Stimulated activated CD8-positive, alpha-beta memory T cell treated with anti-CD3 and anti-CD28 coated beads, Interleukin-12 subunit alpha, Interleukin-12 subunit beta, amount 100 ng/mL, for 1 hour (primary cell): ENCODE data around the gene LASP1.

Source experiments
- DNase-seq: peaks from one replicate; pipeline ENCODE4 v3.0.0-alpha.2; 2020; ENCODE audit warnings: low read depth

LASP1 gene

DNA sequence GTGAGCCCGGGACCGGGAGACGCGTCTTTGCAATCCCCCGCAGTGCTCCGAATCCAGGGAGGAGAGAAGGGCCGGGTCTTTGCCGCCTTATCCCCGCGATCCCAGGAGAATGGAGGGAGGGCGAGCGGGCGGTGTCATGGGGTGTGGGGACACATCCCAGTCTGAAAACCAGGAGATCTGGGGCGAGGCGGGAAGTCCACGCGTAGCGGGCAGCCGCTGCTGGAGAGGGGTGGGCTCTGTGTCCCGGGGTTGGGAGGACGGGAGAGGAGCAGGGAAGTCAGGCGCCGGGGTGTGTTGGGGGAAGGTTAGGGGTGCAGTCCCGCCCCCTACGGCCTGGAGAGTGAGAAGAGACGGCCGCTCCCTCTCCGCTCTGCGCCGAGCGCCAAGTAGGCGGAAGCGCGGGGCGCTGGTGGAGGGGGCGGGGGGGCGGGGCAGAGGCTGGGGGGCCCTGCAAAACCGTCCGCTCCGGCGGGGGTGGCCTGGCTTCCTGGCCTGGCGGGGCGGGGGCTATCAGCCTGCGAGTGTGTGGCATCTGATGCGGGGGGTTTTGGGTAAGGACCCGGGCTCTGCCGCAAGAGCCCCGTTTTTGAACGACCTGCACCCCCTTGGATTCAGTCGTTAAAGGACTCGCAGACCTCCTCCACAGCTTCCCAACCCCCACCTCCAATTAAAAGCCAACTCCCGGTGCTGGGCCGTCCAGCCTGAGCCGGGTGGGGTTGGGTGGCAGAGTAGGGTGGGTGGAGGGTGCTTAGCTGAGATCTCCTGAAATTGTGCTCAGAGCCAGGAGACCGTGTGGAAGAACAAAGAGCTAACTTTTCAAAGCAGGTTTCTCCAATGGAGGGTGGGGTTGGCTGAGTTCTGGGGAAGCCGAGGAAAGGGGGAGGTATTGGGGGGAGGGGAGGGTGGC is 654 bp downstream of the LASP1 start:
- peak; percentile 54 for DNase-seq

DNA sequence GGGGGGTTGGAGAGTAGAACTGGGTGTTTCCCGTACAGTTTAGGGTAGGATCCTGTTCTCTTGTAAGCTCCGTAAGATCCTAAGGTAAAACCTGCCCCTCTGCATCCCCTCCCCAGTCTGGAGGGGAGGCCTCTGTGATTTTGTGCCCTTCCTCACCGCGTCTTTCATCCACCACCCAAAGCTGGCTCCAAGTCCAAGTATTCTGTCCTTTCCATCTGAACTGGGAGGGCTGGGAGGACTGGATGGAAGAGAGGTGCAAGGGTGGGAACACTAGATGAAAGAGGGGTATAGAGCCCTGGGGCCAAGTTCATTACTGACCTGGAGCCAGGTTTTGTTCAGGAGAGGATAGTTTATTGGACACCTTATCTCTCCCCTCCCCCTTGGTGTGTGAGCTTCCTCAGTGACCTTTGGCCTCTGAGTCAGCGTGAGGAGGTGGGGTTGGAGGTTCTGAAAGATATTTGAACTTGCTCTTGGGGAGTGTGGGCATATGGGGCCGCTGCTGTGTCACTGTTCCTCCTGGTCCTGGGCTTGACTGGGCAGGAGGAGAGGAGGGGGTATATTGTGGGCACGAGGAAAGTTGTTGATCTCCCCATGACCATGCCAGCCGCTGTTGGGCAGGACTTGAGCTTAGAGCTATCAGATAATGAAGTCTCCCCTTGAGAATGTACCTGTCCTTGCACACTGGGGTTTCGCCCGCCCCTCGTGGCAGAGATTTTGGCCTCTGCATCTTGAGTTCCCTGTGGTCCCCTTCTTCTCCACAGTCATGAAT is 1.6 kb downstream of the LASP1 start:
- peak; percentile 58 for DNase-seq

DNA sequence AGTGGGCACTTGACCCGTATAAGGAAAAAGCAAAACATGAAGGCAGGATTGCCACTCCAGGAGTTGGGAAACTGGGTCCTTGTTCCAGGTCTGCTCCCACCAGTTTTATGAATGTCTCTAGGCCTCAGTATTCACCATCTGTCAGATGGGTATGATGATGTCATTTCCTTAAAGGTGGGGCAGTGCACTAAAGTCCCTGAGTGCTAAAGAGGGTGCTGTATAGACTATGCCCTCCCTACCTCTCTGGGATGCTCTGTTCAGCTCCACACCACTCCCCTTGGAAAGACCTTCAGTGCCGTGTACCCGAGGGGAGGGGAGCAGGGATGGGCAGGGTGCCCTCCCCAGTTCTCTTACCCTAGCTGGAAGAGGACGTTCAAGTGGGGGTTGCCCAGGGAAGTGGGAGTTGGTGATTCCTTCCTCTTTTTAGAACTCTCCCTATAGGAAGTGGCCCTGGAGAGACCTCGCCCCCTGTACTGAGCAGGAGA is 2.2 kb downstream of the LASP1 start:
- no peak for DNase-seq

DNA sequence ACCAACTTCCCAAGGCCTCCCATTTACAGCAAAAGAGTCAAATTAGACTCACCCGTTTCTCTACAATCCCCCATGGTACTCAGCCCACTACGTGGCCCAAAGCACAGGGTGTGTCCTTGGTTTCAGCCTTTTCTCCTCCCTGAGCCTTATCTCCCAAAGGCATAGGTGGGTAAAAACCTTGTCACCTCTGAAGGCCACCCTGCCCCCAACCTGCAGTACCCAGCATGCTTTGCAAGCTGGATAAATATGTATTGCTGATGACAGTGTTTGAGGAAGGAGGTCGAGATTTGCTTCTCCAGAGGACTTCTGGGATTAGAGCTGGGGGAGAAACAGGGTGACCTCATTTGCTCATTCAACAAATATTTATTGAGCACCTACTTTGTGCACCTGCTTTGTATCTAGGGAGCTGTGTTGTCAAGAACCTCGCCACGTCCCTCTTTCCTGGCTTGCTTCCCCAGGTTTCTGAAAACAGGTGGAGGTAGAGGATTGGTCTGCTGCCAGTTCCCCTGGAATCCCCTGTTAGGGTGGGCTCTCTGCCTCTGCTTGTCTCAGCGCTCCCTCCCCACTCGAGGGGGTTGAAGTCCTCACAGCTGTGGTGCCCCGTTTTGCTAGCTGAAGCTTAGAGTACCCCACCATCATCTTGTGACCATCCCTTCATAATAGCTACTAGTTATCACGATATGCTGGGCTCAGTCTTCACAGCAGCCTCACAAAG is 3.0 kb downstream of the LASP1 start:
- no peak for DNase-seq

DNA sequence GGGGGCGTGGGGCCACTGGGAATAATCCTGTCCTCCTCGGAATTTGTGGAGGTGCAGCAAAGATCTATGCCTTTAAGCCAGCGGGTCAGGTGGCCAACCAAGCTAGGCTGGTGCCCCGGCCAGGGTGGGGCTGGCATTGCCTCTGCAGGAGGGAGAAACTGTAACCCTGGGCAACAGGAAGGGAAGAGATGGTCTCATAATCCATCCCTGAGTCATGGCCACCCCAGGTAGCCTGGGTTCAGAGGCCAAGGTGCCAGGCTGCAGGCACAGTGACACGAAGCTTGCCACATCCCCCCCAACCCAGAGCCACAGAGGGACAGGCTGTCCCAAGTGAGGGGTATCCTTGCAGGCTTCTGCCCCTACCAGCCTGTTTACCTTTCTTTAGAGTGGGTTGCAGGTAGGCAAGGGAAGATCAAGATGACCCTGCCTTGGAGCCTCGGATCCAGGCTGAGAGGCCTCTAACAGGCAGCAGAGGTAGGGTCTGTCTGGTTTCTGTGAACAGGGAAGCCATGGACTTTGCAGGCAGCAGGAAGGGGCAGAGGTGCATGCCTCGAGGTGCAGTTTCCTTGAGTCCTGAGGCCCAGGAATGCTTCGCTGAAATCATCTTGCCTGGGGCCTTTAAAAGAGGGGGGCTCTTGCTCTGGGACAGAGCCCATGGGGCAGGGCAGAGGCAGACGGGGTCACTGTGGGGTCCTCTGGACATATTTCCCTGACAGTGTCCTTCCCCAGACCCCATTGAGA is 4.0 kb downstream of the LASP1 start:
- DNase-seq, result no peak

DNA sequence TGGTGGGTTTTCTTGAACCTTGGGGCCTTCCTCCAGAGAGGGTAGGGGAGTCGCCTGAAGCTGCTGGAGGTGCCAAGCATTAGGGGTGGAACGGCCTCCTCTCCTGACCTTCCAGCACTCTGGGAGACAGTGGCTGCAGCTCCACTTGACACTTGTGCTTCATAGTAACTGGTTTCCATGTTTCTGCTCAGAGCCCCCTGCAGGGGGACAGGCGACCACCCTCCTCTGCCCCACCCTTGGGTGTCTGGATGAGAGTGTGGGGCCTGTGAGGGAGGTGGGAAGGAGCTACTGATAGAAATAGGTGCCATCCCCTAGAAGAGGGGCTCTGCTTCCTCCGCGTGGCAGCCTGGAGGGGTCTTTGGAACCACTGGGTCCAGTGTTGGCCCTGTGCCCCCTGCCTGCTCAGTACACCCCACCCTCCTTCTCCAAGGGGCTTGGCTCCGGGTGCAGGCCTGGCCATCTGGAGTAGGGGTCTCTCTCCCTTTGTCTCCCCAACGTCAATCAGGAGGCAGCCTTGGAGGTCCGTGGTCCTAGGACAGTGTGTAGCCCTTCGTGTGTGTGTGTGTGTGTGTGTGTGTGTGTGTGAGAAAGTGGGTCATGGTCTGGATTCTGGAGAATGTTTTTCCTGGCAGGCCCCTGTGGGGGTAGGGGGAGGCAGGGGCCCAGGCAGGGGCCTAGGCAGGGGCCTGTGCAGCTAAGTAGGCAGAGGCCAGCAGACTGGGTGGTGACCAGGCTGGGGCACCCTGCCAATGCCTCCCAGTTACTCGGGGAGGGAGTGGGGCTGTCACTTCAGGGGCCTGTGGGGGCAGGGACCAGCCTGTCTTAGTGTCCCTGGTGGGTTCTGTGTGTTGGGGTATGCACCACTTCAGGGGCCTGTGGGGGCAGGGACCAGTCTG is 4.9 kb downstream of the LASP1 start:
- no peak for DNase-seq

DNA sequence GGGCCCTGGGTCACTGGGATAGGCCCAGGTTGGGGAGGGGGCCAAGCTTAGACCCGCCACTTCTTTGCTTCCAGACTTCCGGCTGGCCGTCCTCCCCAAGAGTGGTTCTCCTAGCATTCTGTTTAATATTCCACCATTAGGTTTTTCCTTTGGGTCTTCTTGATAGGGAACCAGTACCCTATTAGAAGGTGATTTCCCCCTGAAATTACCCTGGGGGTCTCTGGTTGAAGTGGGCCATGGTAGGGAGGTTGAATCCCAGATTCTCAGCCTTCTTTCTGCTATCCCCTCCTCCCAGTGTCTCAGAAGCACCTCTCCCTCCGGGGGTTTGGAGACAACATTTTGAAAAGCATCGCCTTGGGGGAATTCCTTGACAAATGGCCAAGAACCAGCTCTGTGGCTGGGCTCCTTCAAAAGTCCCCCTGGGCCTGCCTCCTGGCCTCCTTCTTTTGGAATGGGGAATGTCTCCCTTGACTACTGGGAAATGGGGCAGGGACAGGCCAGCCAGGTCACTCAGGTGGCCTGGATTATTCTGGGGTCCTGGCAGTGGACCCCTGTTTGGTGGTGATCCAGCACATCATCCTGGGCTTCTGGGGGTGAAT is 5.7 kb downstream of the LASP1 start:
- no peak for DNase-seq

DNA sequence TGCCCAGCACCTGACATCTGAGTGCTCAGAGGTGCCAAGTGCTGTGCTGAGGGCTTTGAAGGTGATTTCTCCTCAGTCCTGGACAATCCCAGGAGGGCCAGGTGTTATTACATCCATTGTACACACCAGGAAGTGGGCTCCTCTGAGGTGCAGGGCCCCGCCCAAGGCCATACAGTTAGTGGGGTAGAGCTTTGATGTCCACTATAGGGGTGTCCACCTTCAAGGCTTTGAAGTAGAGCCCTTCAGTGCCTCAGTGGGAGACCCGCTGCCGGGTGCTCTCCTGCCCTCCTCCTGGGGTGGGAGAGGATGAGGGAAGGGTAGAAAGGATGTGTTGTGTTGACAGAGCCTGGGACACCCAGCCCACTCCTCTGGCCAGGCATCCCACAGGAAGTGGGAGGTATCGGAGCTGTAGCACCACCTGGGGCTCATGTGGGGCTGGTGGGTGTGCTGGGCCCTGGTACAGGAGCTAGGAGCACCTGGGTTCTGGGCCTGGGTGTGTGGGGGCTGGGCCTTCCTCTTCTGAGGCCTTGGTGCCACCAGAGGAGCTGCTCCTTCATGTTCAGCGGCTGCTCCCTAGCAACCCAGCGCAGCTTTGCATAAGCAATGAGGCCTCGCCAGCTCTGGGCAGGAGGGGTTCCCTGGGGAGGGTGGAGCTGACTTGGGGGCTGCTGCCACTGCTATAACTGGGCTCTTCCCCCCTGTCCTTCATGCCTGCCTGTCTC is 7.4 kb downstream of the LASP1 start:
- no peak for DNase-seq

DNA sequence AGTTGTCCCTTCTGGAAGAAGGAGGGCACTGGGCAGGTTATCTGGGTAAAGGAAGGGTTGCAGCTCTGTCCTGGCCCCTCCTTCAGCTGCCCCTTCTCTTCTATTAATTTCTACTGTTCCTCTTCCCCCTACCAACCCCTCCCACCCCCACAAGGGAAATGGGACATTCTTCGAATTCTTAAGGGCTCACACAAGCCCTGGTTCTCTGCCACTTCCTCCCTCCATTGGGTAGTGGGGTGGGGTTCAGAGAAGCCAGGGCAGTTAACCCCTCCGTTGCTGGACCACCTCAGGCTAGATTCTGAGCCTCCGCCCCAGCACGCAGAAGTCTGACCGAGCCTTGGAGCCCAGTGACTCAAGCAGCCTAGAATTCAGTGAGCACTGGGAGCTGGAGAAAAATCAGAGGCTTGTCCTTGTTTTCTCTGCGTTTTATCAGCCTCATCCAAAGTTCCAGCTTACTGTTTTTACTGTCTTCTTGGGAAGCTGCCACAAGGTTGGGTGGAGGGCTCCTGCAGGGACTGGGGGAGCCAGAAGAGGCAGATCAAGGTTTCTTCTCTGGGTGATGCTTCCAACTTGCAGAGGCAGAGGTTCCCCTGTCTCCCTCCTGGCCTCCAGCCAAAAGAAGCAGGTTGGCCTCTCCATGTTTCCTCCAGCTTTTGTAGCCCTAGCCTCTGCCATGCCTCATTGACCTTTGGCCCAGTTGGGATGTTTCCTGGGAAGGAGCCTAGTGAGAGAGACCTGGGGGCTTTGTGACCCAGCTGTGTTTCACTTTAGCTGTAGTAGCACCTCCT is 10.2 kb downstream of the LASP1 start:
- DNase-seq, result no peak

DNA sequence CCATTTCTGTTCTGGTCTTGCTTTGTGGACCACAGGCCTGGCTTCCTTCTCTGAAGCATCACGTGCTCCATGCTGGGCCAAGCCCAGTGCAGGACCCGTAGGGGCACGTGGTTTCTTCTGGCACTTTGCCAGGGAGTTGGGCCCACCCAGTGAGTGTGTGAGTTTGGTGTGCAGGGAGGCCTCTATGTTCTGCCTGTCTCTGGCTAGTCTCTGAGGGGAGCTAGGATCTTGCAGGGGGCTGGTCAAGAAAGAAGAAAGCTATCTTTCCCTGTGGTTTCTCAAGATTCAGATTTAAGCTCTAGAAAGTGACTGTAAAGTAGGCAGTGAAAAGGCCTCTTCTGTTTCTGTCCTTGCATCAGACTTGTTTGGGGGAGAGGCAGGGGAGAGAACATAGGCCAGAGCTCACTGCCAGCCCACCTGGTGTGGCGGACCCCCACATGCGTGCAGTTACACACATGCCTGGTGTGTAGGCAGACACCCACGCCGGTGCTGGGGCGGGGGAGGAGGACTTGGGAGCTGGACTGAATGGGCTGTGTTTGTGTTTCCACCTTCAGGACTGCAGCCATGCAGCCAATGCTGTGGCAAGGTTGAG is 11.8 kb downstream of the LASP1 start:
- no peak for DNase-seq

DNA sequence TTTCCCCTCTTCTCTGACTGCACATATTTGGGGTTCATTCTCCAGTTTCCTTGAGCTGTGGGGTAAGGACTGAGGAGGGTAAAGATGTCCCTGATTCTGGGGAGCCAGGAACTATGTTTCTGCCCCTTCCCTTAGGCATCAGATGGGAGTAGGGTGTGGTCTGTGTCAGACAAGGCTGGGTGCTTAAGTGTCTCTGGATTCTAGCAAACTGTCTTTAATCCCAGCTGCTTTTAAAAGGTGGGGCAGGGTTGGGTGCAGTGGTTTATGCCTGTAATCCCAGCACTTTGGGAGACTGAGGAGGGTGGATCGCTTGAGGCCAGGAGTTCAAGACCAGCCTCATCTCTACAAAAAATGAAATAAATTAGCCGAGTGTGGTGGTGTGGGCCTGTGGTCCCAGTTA is 13.0 kb downstream of the LASP1 start:
- DNase-seq, result no peak

DNA sequence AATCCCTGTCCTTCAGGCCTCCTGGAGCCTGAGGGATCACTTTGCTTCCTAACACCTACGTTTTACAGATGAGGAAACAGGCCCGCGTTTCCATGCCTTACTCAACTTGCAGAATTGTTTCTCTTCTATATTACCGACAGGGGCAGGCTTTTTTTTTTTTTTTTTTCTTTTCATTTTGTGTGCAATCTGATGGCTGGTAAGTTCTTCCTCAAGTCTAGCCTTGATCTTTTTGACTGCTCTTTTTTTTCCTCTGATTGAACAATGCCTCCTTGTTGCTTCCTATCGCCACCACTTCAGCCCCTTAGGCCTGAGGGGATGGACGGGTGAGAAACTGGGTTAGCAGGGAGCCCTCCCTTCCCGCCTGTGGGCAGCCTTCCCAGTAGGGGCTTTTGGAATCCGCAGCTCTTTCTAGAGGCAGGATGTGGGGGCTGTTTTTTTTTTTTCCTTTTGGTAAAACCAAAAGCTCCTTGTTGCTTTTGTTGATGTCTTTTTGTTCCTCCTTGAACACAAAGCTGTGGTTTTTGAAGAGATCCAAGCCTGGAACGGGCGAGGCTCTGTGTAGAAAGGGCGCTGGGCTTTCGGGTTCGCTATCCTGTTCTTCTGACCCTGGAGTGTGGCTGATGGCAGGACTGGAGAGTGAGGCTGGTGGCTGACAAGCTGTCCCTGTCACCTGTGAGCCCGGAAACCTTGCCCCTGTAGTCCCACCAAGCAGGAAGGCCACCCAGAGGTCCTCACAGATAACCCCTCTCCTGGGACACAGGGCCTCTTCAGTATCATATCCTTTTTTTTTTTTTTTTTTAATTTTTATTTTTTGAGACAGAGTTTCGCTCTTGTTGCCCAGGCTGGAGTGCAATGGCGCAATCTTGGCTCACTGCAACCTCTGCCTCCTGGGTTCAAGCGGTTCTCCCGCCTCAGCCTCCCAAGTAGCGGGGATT is 14.0 kb downstream of the LASP1 start:
- no peak for DNase-seq

DNA sequence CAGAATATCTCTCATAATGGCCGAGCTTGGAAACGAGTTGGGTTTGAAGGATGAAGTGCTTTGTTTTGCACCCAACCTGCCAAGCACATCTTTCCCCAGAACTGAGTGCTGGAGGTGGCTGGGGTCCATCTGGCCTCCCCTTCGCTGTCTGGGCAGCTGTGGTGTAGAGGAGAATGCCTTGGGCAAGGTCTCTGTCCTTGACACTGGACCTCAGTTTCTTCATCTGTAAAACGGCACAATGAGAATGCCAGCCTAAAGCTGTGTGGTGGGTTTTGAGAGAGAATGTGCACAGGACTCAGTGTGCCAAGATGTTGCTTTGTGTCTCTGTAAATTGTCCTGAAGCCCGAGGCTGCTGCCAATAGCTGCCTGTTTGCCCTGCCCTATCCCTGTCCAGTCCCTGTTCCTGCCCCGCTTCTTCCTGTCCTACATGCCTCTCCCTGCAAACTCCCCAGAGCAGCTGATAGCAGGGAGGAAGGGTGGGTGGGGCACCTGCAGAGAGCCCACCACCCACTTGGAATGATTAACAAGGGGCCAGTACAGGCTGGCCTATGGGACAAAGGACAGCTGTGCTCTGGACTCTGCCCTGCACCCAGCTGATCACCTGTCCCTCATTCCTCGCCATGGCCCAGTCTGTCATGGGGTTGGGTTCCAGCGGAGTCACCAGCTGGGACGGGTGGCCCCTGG is 15.3 kb downstream of the LASP1 start:
- DNase-seq, result no peak

DNA sequence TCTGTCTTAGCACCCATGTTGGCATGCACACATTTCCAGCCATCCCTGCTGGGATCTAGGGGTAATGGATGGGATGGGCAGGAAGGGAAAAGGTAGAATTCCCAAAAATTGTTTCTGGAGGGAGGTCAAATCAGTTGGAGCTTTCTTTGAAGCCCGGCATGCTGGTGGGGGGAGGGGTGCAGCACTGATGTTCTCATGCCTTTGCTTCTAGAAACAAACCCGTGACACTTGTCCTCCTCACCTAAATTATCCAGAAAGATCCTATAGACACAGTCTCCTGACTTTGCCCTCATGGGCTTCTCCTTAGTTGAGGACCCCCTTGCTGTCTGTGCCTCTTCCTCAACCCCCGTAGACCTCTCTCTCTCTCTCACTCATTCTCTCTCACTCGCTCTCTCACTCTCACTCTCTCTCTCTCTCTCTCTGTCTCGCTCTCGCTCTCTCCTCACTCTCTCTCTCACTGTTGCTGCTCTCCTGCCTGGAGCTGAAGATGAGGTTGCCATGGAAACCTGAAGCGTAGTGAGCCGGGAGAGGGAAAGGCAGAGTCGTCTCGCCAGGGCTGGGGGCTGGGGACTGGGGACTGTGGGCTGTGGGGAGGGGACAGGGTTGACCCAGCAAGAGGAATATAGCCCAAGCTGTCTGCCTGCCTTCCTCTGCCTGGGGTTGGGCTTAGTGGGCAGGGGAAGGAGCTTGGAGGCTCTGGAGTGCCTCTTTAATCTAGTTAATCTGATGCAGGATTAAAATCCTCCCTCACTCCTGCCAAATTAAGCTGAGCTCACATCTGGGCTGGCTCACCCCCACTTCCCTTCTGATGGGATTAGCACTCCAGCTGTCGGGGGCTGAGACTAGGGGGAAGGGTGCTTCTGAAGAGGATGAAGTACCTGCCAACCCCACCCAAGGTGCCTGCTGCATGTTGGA is 16.1 kb downstream of the LASP1 start:
- no peak for DNase-seq

DNA sequence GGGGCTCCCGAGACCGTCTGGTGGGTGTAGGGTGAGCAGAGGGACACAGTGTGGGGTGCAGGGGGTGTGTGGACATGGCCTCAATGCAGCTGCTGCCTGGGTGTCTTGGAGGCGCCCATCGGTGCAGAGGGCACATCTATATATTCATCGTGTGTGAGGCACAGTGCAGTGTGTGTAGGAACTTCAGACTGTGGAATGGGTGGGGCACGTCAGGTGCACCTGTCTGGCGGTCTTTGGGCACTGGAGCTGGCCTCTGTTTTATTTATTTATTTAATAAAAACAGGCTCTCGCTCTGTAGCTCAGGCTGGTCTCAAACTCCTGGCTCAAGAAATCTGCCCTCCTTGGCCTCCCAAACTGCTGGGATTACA is 16.8 kb downstream of the LASP1 start:
- no peak for DNase-seq

DNA sequence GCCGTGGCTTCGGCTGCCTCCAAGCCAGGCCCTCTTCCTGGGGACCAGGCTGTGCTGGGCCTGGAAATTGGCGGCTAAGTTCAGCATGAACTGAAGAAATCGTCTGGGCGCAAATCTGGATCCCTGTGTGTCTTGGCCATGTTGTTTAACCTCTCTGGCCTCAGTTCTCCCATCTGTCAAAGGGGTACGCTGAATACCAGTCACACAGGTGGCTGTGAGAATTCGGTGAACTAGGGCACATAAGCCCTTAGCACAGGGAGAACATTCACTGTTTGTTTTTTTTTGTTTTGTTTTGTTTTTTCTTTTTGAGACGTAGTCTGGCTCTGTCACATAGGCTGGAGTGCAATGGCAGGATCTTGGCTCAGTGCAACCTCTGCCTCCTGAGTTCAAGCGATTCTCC is 19.0 kb downstream of the LASP1 start:
- DNase-seq, result no peak
